Mucosa of stomach (tissue), 1 donor: ENCODE data around the gene JUND.
"Not testable (repeated sequence)": the region's sequence is repeated elsewhere in the genome, so short reads cannot be mapped to it uniquely, and the experiment has no call there.

Source experiments
- H3K27me3 ChIP-seq: one replicate; pipeline ENCODE4 v1.7.0; 2013; ENCODE audit warnings: mild to moderate bottlenecking, low read length; ENCODE audit not compliant: control insufficient read depth, insufficient read depth
- H3K36me3 ChIP-seq: one replicate; pipeline ENCODE4 v1.7.0; 2013; ENCODE audit warnings: low read length; ENCODE audit not compliant: control insufficient read depth, insufficient read depth
- H3K4me1 ChIP-seq: one replicate; pipeline ENCODE4 v1.7.0; 2013; ENCODE audit warnings: mild to moderate bottlenecking, low read length; ENCODE audit not compliant: control insufficient read depth, insufficient read depth
- H3K4me3 ChIP-seq: one replicate; pipeline ENCODE4 v1.7.0; 2013; ENCODE audit warnings: low read length
- H3K9ac ChIP-seq: one replicate; pipeline ENCODE4 v1.7.0; 2013; ENCODE audit warnings: mild to moderate bottlenecking, low read length, moderate library complexity
- H3K9me3 ChIP-seq: one replicate; pipeline ENCODE4 v1.7.0; 2013; ENCODE audit warnings: mild to moderate bottlenecking, low read length, moderate library complexity; ENCODE audit not compliant: control insufficient read depth
- donor health status: Pancreatic carcinoma.

JUND gene

GRCh38 chr19:18281082-18282020 lies at the start of gene JUND:
Gene JUND, minus strand, starts transcription at chr19:18281622. Its CDS starts 138 bp downstream, at chr19:18281484.
- H3K27me3 ChIP-seq: no peaks in the 10 kb centered on the region

GRCh38 chr19:18330868-18331267 lies 49.4 kb upstream of the JUND start:
- Histone ChIP-seq H3K9ac (no peak overlapping the region), H3K36me3 (no peaks in the 10 kb centered on the region), H3K4me3 (no peak overlapping the region), H3K9me3 (no peaks in the 10 kb centered on the region), H3K4me1 (peaks cover 11% of the 10 kb centered on the region), H3K27me3 (no peaks in the 10 kb centered on the region)

More at GRCh38 chr19:18281082-18282020, at the start of gene JUND:
- H3K4me3 ChIP-seq: peak within 1 kb of the TSS; percentile 99
- H3K36me3 ChIP-seq: peaks cover 7% of the 10 kb centered on the region
- peaks cover 37% of the 10 kb centered on the region for H3K4me1 ChIP-seq
- no peaks in the 10 kb centered on the region for H3K9me3 ChIP-seq
- H3K9ac ChIP-seq: peak within 1 kb of the TSS; percentile 100

GRCh38 chr19:18329035-18329376 lies 47.6 kb upstream of the JUND start:
- no peaks in the 10 kb centered on the region for H3K36me3 ChIP-seq
- no peaks in the 10 kb centered on the region for H3K9me3 ChIP-seq
- peak overlapping the region; percentile 51 for H3K4me3 ChIP-seq
- peak overlapping the region; percentile 70 for H3K9ac ChIP-seq
- peaks cover 12% of the 10 kb centered on the region for H3K4me1 ChIP-seq
- no peaks in the 10 kb centered on the region for H3K27me3 ChIP-seq

- Histone ChIP-seq H3K4me1 (peaks cover 17% of the 10 kb centered on the region), H3K36me3 (no peaks in the 10 kb centered on the region), H3K9ac (peak overlapping the region; percentile 70), H3K4me3 (peak overlapping the region; percentile 51), H3K9me3 (no peaks in the 10 kb centered on the region), H3K27me3 (no peaks in the 10 kb centered on the region)
These were observed 47.1 kb upstream of the JUND start for GRCh38 chr19:18328340-18329034.

GRCh38 chr19:18326772-18327171 lies 45.4 kb upstream of the JUND start:
- no peaks in the 10 kb centered on the region for H3K9me3 ChIP-seq
- H3K9ac ChIP-seq: no peak overlapping the region
- no peaks in the 10 kb centered on the region for H3K36me3 ChIP-seq
- peaks cover 30% of the 10 kb centered on the region for H3K4me1 ChIP-seq
- no peaks in the 10 kb centered on the region for H3K27me3 ChIP-seq
- no peak overlapping the region for H3K4me3 ChIP-seq

- peaks cover 52% of the 10 kb centered on the region for H3K4me1 ChIP-seq
- H3K9me3 ChIP-seq, H3K36me3 ChIP-seq, H3K9ac ChIP-seq, H3K4me3 ChIP-seq, H3K27me3 ChIP-seq: not testable (repeated sequence)
These were observed 42.9 kb upstream of the JUND start for GRCh38 chr19:18324373-18324731.

GRCh38 chr19:18322759-18323460 lies 41.5 kb upstream of the JUND start, which contains the start of gene LSM4:
Gene LSM4, minus strand, starts transcription at chr19:18323076. Its CDS starts 56 bp downstream, at chr19:18323020.
- peaks cover 54% of the 10 kb centered on the region for H3K4me1 ChIP-seq
- H3K9me3 ChIP-seq: no peaks in the 10 kb centered on the region
- H3K9ac ChIP-seq: peak within 1 kb of the TSS; percentile 93
- H3K4me3 ChIP-seq: peak within 1 kb of the TSS; percentile 26
- no peaks in the 10 kb centered on the region for H3K36me3 ChIP-seq
- H3K27me3 ChIP-seq: no peaks in the 10 kb centered on the region

- Histone ChIP-seq H3K4me1 (peaks cover 59% of the 10 kb centered on the region), H3K27me3 (no peaks in the 10 kb centered on the region), H3K4me3 (peak overlapping the region; percentile 26), H3K36me3 (no peaks in the 10 kb centered on the region), H3K9me3 (no peaks in the 10 kb centered on the region), H3K9ac (peak overlapping the region; percentile 93)
These were observed 40.9 kb upstream of the JUND start for GRCh38 chr19:18322318-18322758.

GRCh38 chr19:18321734-18322102 lies 40.3 kb upstream of the JUND start:
- Histone ChIP-seq H3K9ac (peak overlapping the region; percentile 93), H3K27me3 (no peaks in the 10 kb centered on the region), H3K4me3 (peak overlapping the region; percentile 26), H3K4me1 (peaks cover 61% of the 10 kb centered on the region), H3K36me3 (no peaks in the 10 kb centered on the region), H3K9me3 (no peaks in the 10 kb centered on the region)

- Histone ChIP-seq H3K4me3 (no peak overlapping the region), H3K4me1 (peaks cover 68% of the 10 kb centered on the region), H3K27me3 (no peaks in the 10 kb centered on the region), H3K9me3 (no peaks in the 10 kb centered on the region), H3K36me3 (no peaks in the 10 kb centered on the region), H3K9ac (peak overlapping the region; percentile 93)
These were observed 39.7 kb upstream of the JUND start for GRCh38 chr19:18320865-18321733.

- Histone ChIP-seq H3K4me3 (no peak overlapping the region), H3K27me3 (no peaks in the 10 kb centered on the region), H3K9ac (peak overlapping the region; percentile 52), H3K4me1 (peaks cover 71% of the 10 kb centered on the region), H3K36me3 (no peaks in the 10 kb centered on the region), H3K9me3 (no peaks in the 10 kb centered on the region)
These were observed 38.2 kb upstream of the JUND start for GRCh38 chr19:18319591-18320135.
